AG10803 (cell line): ENCODE data around the gene RNF19B.

ENCODE experiments used
- DNase-seq: peaks from one replicate; pipeline ENCODE4 v3.0.0; 2010; ENCODE audit warnings: low read depth
- H3K4me3 ChIP-seq: 2 replicates; pipeline ENCODE4 v1.5.1; 2011; ENCODE audit warnings: mild to moderate bottlenecking, low read length, control low read depth
- CTCF ChIP-seq: conservative IDR thresholded peaks from 2 replicates; pipeline ENCODE4 v1.5.1; 2011; ENCODE audit warnings: mild to moderate bottlenecking, low read length, control low read depth, inconsistent platforms

RNF19B gene

DNA sequence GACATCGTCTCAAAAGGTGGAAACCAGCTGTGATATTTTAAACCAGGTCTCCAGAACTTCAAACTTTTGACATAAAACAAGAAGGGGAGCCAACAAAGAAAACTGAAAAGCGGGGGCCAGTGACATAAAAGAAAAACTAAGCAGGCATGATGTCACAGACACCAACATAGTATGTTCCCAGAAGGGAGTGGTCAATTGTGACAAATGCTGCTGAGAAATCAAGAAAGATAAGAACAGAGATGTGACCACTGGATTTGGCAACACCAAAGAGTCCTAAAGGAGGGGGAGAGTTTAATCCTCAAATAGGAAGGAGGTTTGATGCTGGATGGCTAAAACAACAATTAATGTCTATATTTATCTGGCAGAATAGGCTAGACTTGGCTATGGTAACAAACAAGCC, 2.3 kb upstream of the RNF19B start:
- no peak overlapping the region for H3K4me3 ChIP-seq
- no peak for TF ChIP-seq CTCF
- DNase-seq: no peak

DNA sequence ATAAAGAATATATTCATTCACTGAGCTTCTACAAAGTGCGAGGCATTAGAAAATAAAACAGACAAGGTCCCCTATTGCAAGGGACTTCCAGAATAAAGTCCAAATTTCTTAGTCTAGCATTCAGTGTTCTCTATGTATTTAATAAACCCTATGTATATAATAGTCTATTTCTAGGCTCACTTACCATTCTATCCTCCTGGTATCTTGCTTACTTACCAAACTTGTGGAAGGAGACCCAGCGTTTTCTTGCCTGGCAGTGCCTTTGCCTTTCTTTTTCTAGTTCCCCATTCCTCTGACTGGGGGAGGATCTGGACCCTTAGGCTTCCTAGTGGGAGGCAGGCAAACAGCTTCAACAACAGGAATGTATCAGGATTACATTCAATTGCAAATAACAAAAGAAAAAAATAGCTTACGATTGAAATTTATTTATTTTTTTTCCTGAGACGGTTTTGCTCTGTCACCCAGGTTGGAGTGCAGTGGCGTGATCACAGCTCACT, 690 bp upstream of the RNF19B start:
- no peak for TF ChIP-seq CTCF
- peak overlapping the region; percentile 59 for H3K4me3 ChIP-seq
- DNase-seq: no peak

GRCh38 chr1:32963746-32964460, 706 bp downstream of the RNF19B start:
- DNase-seq: peak; percentile 35
- no peak; the same call in 1 of the 2 replicates for TF ChIP-seq CTCF
- H3K4me3 ChIP-seq: peak overlapping the region; percentile 86

DNA sequence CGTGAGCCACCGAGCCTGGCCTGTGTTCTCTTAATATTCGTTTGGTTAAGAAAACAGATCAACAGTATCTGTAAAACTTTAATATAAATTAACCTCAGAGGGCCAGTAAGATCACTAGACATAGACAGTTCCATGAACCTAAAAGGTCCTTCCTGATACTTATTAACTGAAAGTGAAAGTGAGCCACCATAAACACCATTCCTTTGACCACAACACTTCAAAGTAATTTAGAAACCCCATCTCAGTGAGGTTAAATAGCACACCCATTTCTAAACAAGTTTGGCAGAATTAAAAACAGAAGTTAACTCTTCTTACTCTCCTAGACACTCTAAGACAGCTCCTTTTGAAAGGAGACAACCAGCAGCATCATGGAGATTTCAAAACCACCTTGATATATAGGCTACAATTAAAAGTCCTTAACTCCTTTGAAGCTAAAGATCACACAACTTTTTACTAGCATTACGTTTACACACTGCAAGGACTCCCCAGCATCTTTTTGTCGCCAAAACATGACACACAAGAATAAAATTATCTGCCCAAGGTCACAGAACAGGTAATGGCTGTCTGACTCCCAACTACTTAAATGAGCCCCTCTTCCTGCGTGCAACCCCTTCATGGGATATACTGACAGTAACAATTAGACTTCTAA, 2.2 kb downstream of the RNF19B start:
- peak; percentile 35 for DNase-seq

GRCh38 chr1:32960819-32961355, 3.7 kb downstream of the RNF19B start:
- no peak for DNase-seq
- no peak for TF ChIP-seq CTCF
- no peak overlapping the region for H3K4me3 ChIP-seq

More for the DNA sequence above, 2.2 kb downstream of the RNF19B start:
- TF ChIP-seq CTCF: no peak
- H3K4me3 ChIP-seq: peak overlapping the region; percentile 86

DNA sequence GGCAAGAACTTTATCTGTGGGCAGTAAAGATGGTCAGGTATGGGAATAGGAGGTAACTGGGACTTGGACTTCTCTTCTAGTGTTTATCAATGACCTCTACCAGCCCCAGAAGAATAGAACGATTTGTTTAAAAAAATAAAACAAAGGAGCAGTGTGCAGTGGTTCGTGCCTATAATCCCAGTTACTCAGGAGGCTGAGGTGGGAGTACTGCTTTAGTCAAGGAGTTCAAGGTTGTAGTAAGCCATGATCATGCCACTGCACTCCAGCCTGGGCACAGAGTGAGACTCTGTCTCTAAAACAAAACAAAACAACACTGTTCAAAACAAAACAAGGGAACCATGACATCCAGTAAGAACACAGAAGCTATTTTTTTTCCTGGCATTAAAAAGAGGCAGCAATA, 4.3 kb downstream of the RNF19B start:
- no peak for DNase-seq
- no peak overlapping the region for H3K4me3 ChIP-seq
- no peak for TF ChIP-seq CTCF
